ENCODE results near the gene VEPH1.

DNA sequence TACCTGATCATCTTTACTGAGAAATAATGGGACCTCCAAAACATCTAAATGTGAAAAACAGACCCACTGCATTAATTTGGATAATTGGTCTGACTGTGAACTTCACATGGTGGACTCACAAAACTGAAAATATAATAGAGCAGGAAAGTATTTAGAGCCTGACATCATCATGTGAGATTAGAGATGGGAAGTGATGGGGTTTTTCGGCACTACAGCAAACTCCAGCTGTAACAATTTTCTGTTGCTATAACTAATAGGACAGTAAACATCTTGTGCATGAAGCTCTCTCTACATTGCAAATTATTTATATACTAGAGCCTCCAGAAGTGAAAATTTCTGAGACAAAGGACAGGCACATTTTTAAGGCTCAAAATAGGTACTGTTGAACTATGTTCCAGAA, 32.2 kb downstream of the VEPH1 start:
- TF ChIP-seq, protein P1, sequence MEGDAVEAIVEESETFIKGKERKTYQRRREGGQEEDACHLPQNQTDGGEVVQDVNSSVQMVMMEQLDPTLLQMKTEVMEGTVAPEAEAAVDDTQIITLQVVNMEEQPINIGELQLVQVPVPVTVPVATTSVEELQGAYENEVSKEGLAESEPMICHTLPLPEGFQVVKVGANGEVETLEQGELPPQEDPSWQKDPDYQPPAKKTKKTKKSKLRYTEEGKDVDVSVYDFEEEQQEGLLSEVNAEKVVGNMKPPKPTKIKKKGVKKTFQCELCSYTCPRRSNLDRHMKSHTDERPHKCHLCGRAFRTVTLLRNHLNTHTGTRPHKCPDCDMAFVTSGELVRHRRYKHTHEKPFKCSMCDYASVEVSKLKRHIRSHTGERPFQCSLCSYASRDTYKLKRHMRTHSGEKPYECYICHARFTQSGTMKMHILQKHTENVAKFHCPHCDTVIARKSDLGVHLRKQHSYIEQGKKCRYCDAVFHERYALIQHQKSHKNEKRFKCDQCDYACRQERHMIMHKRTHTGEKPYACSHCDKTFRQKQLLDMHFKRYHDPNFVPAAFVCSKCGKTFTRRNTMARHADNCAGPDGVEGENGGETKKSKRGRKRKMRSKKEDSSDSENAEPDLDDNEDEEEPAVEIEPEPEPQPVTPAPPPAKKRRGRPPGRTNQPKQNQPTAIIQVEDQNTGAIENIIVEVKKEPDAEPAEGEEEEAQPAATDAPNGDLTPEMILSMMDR (conservative IDR thresholded peaks at IDR 0.05; ENCODE audit: low read depth, low read length) = no peak
- no peak for TF ChIP-seq EZH2 (IDR thresholded peaks at IDR 0.05; ENCODE audit: borderline replicate concordance, low read depth, low read length, poor library complexity, severe bottlenecking)

All from A673 (cell line).